GM04503 (cell line): ENCODE results near the gene SEMA6C.
A peak's percentile ranks its signal among the peaks of the same experiment; 100 is the strongest.
"Not testable (repeated sequence)": the region's sequence is repeated elsewhere in the genome, so short reads cannot be mapped to it uniquely, and the experiment has no call there.

ENCODE experiments used
- DNase-seq: peaks from one replicate; pipeline ENCODE4 v3.0.0-alpha.2; 2012; ENCODE audit warnings: low read depth

The SEMA6C gene, protein sequence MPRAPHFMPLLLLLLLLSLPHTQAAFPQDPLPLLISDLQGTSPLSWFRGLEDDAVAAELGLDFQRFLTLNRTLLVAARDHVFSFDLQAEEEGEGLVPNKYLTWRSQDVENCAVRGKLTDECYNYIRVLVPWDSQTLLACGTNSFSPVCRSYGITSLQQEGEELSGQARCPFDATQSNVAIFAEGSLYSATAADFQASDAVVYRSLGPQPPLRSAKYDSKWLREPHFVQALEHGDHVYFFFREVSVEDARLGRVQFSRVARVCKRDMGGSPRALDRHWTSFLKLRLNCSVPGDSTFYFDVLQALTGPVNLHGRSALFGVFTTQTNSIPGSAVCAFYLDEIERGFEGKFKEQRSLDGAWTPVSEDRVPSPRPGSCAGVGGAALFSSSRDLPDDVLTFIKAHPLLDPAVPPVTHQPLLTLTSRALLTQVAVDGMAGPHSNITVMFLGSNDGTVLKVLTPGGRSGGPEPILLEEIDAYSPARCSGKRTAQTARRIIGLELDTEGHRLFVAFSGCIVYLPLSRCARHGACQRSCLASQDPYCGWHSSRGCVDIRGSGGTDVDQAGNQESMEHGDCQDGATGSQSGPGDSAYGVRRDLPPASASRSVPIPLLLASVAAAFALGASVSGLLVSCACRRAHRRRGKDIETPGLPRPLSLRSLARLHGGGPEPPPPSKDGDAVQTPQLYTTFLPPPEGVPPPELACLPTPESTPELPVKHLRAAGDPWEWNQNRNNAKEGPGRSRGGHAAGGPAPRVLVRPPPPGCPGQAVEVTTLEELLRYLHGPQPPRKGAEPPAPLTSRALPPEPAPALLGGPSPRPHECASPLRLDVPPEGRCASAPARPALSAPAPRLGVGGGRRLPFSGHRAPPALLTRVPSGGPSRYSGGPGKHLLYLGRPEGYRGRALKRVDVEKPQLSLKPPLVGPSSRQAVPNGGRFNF

DNA sequence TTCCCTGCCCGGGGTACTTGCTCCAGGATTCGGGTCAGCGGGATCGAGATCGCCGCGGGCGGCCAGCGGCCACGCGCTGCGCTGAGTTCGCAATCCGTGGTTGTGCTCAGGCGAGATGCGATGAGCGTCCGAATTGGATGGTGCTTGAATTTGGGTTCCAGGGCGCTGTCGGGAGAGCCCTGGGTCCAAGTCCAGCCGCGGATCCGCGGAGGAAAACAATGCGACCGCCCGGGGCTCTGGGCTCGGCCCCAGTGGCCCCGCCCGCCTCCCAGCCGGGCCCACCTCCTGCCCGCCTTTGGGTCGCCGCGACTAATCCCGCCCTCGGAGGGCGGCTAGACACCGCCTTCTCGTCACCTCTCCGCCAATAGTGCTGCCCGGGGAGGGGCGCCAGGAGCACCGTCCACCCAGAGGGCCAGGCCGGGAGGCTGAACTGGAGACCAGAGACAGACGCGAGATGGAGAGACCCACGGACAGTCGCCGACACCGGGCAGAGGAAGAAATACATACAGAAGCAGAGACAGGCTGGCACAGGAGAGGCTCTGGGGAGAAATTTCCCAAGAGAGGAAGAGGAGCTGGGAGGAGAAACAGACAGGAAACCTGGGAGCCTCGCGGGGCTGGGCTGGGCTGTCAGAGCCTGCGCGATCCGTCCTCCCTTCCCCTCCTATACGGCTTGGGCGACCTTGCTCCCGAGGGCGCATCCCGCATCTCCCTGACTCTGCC, at the start of gene SEMA6C:
SEMA6C (minus strand) TSS at position 220 of the 720 bp plus-strand sequence. CDS start 4,010 bp downstream, outside the sequence.
- DNase-seq, result peak; percentile 73

- peak; percentile 68 for DNase-seq
These were observed 48.6 kb upstream of the SEMA6C start for GRCh38 chr1:151194894-151195594.

- no peak for DNase-seq
These were observed 47.4 kb upstream of the SEMA6C start for GRCh38 chr1:151193856-151194255.

DNA sequence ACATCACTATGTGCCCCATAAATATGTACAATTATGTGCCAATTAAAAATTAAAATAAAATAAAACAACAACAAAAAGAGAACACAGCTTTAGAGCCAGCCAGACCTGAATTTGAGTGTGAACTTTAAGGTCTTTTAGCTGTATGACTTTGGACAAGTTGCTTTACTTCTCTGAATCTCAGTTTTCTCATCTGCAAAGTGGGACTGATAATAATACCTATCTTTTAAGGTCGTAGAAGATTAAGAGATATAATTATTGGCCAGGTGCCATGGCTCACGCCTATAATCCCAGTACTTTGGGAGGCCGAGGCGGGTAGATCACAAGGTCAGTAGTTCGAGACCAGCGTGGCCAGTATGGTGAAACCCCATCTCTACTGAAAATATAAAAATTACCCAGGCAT, 46.9 kb upstream of the SEMA6C start:
- no peak for DNase-seq

DNA sequence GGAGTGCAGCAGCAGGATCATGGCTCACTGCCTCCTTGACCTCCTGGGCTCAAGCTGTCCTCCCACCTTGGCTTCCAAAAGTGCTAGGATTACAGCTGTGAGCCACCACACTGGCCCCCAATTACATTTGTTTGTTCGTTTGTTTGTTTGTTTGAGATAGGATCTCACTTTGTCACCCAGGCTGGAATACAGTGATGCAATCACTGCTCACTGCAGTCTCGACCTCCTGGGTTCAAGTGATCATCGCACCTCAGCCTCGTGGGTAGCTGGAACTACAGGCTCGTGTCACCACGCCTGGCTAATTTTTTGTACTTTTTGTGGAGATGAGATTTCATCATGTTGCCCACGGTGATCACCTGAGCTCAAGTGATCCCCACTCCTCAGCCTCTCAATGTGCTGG, 45.6 kb upstream of the SEMA6C start:
- no peak for DNase-seq

GRCh38 chr1:151189637-151190445, 43.4 kb upstream of the SEMA6C start, which contains the start of gene VPS72:
VPS72 (minus strand) TSS chr1:151190197; CDS start chr1:151190121, 76 bp downstream.
- peak; percentile 65 for DNase-seq

GRCh38 chr1:151188667-151189066, 42.2 kb upstream of the SEMA6C start:
- not testable (repeated sequence) for DNase-seq

GRCh38 chr1:151187205-151187604, 40.8 kb upstream of the SEMA6C start:
- DNase-seq, result no peak

GRCh38 chr1:151184211-151184610, 37.8 kb upstream of the SEMA6C start:
- no peak for DNase-seq

DNA sequence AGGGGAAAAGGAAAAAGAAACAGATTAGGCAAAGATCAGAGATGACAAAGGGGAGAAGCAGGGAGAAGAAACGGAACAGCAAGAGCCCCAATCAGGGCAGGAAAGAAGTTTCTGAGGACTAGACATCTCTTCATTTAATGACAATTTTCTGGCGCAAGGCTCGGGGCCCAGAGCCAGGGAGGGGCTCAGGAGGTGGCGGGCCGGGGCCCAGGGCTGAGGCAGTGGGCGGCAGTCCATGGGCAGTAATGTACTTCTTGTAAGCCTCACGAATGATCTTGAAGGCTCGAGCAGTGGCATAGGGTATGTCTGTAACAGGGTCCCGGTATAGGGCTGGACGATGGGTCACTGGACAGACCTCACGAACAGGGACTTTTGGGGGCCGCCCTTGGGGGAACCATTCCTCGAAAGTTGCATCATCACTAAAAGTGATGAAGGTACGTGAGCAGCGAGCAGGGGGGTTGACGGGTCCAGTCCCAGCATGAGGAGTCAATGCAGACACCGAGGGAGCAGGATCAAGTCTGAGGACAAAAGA, 30.1 kb upstream of the SEMA6C start:
- no peak for DNase-seq

GRCh38 chr1:151175863-151176262, 29.4 kb upstream of the SEMA6C start, which contains the start of gene TMOD4:
TMOD4 (minus strand) TSS chr1:151175981; CDS start chr1:151174875, 1,106 bp downstream.
- DNase-seq, result no peak

GRCh38 chr1:151175041-151175741, 28.8 kb upstream of the SEMA6C start:
- DNase-seq, result no peak

DNA sequence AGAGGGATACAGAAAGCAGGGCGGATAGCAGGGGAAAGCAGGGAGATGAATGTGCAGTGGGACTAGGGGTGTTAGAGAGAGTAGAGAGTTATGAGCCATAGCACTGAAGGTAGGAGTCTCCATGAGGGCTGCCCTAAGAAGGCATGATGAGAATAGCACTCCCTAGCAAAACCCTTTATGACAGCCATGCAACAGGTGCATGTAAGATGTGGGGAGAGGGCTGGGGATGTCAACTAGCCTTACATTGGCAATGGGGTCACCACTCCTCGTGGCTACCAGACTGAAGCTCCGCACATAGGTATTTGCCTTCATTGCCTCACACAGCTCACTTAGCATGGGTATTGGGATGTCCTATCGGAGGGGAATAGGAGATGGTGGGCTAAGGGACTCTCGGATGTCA, 24.8 kb upstream of the SEMA6C start:
- DNase-seq, result no peak

DNA sequence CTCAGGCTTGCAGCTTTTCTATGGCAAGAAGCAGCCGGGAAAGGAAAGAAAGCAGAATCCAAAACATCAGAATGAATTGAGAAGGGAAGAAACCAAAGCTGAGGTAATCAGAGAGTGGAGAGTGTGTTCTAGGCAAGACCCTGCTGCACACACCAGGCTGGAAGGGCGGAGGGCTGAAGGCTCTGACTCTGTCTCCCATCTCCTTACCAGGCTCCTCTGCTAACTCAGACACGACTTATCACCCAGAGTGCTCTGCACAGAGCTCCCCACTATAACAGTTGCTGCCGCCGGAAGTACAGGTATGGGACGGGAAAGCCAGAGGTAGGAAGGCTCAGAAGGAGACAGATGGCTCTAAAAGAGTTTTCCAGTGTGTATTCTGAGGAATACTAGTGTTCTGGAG, 20.7 kb upstream of the SEMA6C start:
- DNase-seq, result no peak

- peak; percentile 56 for DNase-seq
These were observed 20.1 kb upstream of the SEMA6C start for GRCh38 chr1:151166505-151166956.

DNA sequence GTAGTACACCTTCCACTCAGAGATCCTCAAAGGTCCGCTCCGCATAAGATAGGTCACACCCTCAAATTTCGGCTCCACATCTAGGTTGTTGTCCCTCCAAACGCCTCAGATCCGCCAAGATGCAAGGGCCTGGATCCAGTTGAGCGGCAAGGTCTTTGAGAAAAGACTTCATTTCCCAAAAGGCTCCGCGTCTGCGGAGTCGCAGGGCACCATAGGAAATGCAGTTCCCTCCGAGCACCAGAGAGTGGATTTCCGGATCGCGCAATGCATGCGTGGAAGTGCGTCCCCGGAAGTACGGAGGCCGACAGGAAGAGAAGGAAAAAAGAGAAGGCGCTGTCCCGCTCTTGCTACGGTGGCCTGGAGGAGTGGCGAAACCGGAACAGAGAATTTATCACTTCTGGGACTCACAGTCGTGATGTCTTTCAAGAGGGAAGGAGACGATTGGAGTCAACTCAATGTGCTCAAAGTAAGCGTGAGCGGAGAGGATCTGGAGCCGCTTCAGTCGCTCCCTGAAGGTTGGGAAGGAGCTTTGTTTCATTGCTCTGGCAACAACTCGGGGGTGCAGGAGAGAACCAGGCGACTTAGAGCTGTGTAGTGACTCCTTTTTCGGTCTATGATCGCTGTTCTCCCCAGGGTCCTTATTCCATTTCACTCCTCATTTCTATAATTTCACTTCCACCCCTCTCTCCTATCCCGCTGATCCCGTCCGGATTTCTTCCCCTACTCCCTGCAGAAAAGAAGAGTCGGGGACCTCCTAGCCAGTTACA, 19.5 kb upstream of the SEMA6C start, which contains the start of the genes LYSMD1 and SCNM1:
LYSMD1 (minus strand) TSS at position 165 of the 767 bp plus-strand sequence. CDS start 644 bp downstream, outside the sequence.
SCNM1 (plus strand) TSS at position 407 of the 767 bp plus-strand sequence; CDS start at position 416, 9 bp downstream.
- DNase-seq, result peak; percentile 98

- no peak for DNase-seq
These were observed 18.9 kb upstream of the SEMA6C start for GRCh38 chr1:151165281-151165737.

DNA sequence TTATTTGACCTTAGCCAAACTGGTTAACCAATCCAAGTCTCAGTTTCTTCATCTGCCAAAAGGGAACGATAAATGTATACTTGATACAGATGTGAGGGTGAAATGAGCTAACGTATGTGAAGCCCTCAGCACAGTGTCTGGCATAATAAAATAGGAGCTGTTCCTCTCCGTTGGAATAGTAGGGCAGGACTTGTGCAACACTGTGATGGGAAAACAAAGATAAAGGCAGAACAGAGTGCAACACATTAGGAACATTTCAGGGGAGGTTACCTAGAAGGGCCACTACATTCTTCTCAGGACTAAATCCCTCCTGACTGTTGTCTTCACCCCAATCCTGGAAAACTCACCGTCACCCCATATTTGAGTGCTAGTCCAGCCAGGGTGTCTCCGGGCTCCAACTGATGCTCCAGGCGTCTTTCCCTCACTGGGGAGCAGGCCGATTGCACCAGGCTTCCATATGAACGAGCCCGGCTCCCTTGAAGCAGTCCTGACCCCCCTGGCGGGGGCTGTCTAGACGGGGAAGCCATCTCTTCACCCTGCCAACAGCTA, 18.4 kb upstream of the SEMA6C start:
- DNase-seq, result no peak
